ENCODE results near the gene SEC14L1. TPM values are rescaled to one million over a fixed set of nuclear protein-coding genes. Genes with fewer than 3 reads are reported as not detected.
A peak's percentile ranks its signal among the peaks of the same experiment; 100 is the strongest.
"Not testable (repeated sequence)": the region's sequence is repeated elsewhere in the genome, so short reads cannot be mapped to it uniquely, and the experiment has no call there.

SEC14L1 gene
- polyA plus RNA-seq, 3 donors from 2014 or later, result 14.8 to 25.6 (median 19.4) TPM

DNA sequence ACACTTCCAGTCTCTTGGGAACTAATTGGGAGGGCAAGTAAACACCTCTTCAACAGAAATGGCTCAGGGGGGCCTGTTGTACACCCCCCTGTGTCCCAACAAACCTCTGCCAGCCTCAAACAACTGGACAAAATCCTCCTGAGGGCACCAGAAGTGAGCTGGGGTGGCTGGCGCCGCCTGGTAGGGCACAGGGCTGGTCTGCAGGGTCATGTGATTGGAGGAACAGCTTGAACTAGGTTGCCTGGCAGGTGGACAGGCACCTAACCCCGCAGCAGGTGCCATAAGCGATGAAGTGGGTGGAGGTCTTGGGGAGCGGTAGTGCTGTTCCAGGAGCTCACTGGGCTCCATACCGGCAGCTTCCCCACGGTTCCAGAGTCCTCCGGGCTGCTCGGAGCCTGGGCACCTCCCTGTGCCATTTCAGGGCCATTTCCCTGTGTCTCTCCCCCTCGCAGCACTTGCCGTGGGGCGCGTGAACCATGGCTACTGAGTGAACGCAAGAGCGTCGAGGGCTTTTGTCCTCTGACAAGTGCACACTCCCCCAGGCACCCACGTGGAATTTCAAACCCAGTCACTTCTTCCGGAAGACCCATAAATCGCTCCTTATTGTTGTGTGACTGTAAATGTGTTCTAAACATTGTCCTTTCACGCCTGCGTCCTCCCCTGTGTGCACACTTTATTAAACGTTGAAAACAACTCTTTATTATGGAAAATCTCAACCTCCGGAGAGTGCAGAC lies 101.5 kb downstream of the SEC14L1 start:
- H3K27ac Mint-ChIP-seq, result no peak overlapping the region
- H3K36me3 Mint-ChIP-seq, result no peaks in the 10 kb centered on the region
- peaks cover 0 to 5% (median 2%) of the 10 kb centered on the region in 3 donors for H3K27me3 Mint-ChIP-seq (ENCODE audit: low read depth in 3 of 3)
- DNase-seq, result no peak
- H3K4me3 Mint-ChIP-seq, result no peak overlapping the region
- H3K4me1 Mint-ChIP-seq, result peaks cover 1 to 3% of the 10 kb centered on the region in 2 donors
- no peaks in the 10 kb centered on the region for H3K9me3 Mint-ChIP-seq

DNA sequence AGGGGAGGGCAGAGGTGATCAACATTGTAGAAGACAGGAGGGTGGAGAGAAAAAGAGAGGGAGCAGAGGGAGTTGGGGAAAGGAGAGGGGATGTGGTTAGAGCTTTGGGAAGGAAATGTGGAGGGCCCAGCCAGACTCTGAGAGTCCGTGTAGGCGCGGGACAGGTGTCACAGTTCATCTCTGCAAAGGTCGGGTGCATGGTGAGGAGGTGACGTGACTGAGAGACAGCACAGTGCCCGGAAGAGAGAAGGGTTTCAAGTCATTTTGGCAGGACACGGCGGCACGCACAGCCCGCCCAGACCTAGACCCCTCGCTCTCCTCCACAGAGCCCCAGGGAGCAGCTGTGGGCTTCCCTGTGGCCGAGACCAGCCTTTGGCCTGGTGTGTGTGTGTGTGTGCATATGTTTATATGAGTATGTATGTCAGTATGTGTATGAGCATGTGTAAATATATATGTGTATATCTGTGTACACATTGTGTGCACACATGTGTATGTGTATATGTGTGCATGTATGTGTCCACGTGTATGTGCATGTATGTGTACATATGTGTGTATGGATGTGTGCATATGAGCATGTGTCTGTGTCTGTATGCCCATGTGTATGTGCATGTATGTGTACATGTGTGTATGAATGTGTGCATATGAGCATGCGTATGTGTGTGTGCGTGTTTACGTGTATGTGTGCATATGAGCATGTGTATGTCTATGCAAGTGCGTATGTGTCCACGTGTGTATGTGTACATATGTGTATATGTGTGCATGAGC lies 104.6 kb downstream of the SEC14L1 start:
- Mint-ChIP-seq H3K27ac (peak overlapping the region in 1 of 6 donors; percentile 36), H3K27me3 (ENCODE audit: low read depth in 3 of 3) (peaks cover 3 to 7% (median 4%) of the 10 kb centered on the region in 3 donors), H3K9me3 (no peaks in the 10 kb centered on the region), H3K4me3 (no peak overlapping the region), H3K4me1 (peaks cover 6 to 7% of the 10 kb centered on the region in 2 donors), H3K36me3 (no peaks in the 10 kb centered on the region)
- DNase-seq, result no peak

DNA sequence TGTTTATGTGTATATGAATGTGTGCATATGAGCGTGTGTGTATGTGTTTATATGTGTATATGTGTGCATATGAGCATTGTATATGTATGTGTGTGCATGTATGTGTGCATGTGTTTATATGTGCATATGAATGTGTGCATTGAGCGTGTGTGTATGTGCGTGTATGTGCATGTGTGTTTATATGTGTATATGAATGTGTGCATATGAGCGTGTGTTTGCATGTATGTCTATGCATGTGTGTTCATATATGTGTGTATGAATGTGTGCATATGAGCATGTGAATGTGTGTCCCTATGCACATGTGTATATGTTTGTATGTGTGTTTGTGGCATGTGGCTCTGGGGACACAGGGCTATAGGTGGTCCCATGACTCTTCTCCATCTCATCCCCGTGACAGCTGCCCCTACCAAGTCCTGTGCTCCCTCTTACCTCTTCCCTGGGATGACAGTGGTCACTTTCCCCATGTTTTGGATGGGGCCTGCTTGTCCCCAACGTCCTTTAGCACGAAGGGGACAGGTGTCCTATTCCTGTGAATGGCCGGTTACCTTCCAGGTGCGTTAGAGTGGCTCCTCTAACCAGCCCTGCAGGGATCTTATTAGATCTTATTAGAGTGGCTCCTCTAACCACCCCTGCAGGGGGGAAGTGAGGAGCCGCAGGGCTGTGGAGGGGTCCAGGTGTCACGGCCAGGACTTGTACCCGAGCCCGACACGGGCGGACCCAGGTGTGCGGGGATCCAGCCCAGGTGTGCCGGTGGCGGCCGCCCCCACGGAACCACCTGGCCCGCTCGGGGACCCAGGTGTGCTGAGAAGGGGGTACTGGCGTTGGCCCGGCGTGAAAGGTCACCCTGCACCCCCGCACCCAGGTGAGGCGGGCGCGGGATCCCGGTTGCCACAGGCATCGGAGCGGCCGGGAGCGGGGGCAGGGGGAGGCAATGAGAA lies 105.6 kb downstream of the SEC14L1 start:
- Mint-ChIP-seq H3K36me3 (no peaks in the 10 kb centered on the region), H3K9me3 (no peaks in the 10 kb centered on the region), H3K4me3 (peak overlapping the region; percentile 53 to 73 (median 68)), H3K4me1 (peaks cover 6 to 7% of the 10 kb centered on the region in 2 donors), H3K27me3 (ENCODE audit: low read depth in 3 of 3) (peaks cover 3 to 7% (median 4%) of the 10 kb centered on the region in 3 donors), H3K27ac (no peak overlapping the region)
- DNase-seq, result no peak

DNA sequence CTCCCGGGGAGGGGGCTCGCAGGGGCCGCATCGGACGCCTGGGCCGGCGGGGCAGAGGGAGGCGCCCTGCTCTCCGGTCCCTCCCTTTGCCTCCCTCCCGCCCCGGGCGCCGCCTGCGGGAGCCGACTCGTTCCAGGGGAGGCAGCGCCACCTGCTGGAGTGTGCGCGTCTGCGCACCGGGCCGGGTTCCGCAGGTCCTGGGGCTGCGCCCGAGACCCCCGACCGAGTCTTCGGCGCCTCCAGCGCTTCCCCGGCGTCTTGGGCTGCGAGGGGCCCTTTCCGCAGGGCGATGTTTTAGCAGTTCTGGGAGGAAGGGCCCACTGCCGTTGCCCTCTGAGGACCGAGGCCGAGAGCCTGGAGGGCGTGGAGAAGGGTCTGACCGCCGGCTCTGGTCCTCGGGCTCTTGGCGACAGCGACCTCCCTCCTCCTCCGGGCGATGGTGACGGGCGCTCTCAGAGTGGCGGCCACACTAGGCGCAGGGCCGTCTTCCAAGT lies 106.3 kb downstream of the SEC14L1 start:
- Mint-ChIP-seq H3K4me1 (peaks cover 6 to 7% of the 10 kb centered on the region in 2 donors), H3K36me3 (no peaks in the 10 kb centered on the region), H3K9me3 (no peaks in the 10 kb centered on the region), H3K4me3 (peak overlapping the region; percentile 52 to 74 (median 68)), H3K27ac (peak overlapping the region in 2 of 6 donors; percentile 59 to 61), H3K27me3 (ENCODE audit: low read depth in 3 of 3) (peaks cover 1 to 7% (median 4%) of the 10 kb centered on the region in 3 donors)
- peak; percentile 73 to 83 (median 81) for DNase-seq

DNA sequence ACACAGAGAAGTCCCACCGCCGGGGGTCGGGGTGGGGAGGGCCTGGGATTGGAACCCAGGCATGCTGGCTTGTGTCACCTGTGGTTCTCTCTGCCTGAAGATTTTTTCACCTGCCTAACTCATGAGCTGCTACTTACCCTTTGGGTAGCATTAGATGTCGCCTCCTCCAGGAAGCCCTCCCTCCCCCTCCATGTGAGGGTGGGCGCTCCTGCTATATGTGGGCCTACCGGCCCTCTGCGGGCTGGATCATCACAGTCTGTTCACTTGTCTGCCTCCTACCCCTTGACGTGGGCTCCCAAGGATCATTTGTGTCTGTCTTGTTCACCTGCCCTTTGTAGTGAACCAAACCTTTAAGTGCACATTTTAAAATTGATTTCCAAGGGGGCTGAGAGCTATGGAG lies 106.8 kb downstream of the SEC14L1 start:
- Mint-ChIP-seq H3K4me1 (peaks cover 6 to 7% of the 10 kb centered on the region in 2 donors), H3K27ac (no peak overlapping the region), H3K9me3 (no peaks in the 10 kb centered on the region), H3K36me3 (no peaks in the 10 kb centered on the region), H3K4me3 (peak overlapping the region; percentile 52 to 74 (median 68)), H3K27me3 (ENCODE audit: low read depth in 3 of 3) (peaks cover 1 to 7% (median 4%) of the 10 kb centered on the region in 3 donors)
- DNase-seq, result no peak

DNA sequence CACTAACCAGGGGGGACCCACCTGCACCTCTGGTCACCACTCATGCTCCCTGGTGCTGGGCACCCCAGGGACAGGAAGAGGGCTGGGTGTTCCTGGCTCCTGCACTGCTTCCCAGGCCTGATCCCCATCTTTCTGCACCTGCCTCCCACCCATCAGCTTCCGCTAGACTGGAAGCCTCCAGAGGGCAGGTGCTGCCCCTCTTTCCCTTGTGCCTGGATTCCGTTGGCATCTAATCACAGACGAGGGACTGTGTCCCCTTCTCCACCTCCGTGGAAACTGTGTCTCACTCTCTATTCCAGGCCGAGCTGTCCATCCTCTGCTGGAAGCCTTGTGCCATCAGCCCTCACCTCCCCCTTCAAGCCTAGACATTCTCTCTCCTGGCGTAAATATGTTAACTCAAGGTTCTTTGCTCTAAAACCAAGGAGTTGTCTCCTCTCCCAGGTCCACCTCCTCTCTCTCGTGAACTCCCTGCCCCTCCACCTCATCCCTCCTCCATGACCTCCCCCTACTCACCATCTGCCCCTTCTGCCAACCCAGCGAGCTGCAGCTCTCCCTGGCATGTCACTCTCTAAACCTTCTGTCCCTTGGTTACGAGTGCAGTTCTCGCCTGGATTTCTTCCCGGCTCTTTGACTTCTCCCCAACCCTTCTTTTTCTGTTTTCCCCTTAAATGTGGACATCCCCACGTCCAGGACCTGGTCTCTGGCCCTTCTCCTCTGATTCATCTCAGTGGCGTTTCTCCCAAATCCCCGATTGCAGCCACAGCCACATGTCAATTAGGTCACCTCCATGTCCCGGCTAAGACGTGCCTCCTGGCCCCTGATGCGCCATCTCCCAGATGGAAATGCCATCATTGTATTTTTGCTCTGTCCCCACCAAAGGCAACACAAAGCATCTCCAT lies 107.7 kb downstream of the SEC14L1 start:
- Mint-ChIP-seq H3K27me3 (ENCODE audit: low read depth in 3 of 3) (peaks cover 1 to 7% (median 4%) of the 10 kb centered on the region in 3 donors), H3K4me3 (peak overlapping the region in 4 of 5 donors; percentile 33 to 48 (median 36)), H3K36me3 (no peaks in the 10 kb centered on the region), H3K27ac (peak overlapping the region in 1 of 6 donors; percentile 7), H3K9me3 (no peaks in the 10 kb centered on the region), H3K4me1 (peaks cover 6 to 7% of the 10 kb centered on the region in 2 donors)
- DNase-seq, result no peak

DNA sequence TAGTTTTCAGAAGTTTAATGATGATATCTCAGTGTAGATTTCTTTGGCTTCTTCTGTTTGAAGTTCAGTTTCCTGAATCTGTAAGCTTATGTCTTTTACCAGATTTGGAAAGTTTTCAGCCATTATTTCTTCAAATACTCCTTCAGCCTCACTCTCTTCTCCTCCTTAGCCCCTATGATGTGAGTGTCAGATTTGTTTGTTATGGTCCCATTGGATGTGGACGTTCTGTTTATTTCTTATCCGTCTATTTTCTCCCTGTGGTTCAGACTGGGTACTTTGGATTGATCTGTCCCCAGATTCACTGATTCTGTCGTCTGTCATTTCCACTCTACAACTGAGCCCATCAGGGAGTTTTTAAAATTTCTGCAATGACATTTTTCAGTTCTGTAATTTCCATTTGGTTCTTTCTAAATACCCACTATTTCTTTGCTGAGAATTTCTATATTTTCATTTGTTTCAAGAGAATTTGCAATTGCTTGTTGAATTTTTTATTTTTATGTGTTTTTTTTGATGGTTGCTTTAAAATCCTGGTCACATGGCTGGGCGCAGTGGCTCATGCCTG lies 110.9 kb downstream of the SEC14L1 start:
- H3K4me1 Mint-ChIP-seq, result peaks cover 5 to 6% of the 10 kb centered on the region in 2 donors
- H3K27ac Mint-ChIP-seq, result no peak overlapping the region
- no peak overlapping the region for H3K4me3 Mint-ChIP-seq
- DNase-seq, result no peak
- H3K27me3 Mint-ChIP-seq (ENCODE audit: low read depth in 3 of 3), result peaks cover 1 to 4% (median 2%) of the 10 kb centered on the region in 3 donors
- no peaks in the 10 kb centered on the region for H3K36me3 Mint-ChIP-seq
- no peaks in the 10 kb centered on the region for H3K9me3 Mint-ChIP-seq

DNA sequence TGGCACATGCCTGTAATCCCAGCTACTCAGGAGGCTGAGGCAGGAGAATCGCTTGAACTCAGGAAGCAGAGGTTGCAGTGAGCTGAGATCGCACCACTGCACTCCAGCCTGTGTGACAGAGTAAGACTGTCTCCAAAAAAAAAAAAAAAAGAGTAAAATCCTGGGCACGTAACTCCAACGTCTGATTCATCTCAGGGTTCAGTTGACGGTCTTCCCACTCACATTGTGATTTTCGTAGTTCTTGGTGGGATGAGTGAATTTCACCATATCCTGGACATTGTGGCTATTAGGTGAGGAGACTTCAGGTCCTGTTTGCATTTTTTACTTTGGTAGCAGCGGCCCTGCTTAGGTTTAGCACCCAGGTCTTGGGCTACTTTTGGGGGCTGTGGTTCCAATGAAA lies 111.5 kb downstream of the SEC14L1 start:
- H3K4me1 Mint-ChIP-seq; H3K36me3 Mint-ChIP-seq; H3K27ac Mint-ChIP-seq; H3K4me3 Mint-ChIP-seq; H3K9me3 Mint-ChIP-seq; H3K27me3 Mint-ChIP-seq (ENCODE audit: low read depth in 3 of 3); DNase-seq: not testable (repeated sequence)

DNA sequence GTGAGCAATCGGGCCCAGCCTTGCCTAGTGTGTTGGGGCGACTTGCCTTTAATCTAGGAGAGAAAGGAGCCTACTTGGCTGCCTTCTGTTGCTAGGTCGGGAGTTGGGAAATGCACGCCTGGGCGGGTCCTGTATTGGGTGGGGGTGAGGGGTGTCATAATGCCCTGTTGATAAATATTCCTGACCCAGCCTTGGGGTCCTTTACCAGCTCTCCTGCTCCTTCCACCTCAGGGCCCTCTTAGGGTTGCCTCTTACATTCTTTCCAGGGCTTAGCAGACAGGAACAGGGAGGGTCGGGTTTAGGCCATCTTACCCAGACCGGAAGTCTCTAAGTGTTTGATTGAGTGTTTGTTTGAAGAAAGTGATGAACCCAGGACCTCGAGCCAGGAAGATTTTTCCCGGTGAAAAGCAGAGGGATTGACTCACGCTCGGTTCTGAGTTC lies 112.9 kb downstream of the SEC14L1 start:
- no peak overlapping the region for H3K4me3 Mint-ChIP-seq
- no peak overlapping the region for H3K27ac Mint-ChIP-seq
- no peaks in the 10 kb centered on the region for H3K9me3 Mint-ChIP-seq
- no peaks in the 10 kb centered on the region for H3K36me3 Mint-ChIP-seq
- no peaks in the 10 kb centered on the region for H3K4me1 Mint-ChIP-seq
- H3K27me3 Mint-ChIP-seq (ENCODE audit: low read depth in 3 of 3), result peaks cover 0 to 4% (median 3%) of the 10 kb centered on the region in 3 donors
- no peak for DNase-seq

DNA sequence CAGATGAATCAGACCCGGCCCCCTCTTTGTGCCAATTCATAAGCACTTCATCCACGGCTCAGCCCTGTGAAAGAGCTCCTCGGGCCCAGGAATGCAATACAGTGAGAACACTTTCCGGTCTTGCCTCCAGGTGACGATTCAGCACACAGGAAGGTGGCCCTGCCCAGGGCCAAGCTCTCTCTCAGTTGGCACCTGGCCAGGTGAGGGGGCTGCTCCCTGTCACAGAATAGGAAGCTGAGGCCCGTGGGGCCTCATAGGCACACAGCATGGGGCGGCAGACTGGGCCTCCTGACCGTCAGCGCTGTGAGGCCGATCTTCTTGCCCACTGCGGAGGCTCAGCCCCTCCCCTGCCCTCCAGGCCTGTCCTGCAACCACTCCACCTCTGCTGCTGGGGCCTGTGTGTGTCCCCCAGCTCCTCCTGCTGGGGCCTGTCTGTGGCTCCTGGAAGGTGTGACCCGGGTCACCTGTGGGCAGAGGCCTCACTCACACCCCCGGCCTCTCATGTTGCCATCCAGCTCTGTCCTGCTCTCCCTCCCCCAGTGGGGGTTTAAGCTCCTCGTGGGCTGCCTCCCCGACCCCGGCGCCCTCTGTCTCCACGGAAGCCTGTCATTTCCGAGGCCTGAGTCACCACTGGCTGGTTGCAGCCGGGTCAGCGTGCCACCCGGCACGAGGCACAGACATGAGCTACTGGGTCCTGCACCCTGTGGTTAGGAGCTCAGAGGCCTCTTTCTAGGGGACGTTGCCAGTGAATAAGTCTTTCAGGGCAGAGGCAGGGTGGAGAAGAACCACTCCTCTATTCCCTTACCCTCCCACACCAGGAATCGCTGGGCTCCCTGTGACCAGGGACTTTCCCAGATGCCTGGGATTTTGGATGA lies 114.4 kb downstream of the SEC14L1 start:
- H3K27me3 Mint-ChIP-seq (ENCODE audit: low read depth in 3 of 3), result peaks cover 0 to 2% (median 0%) of the 10 kb centered on the region in 3 donors
- H3K4me3 Mint-ChIP-seq, result no peak overlapping the region
- H3K36me3 Mint-ChIP-seq, result no peaks in the 10 kb centered on the region
- H3K9me3 Mint-ChIP-seq, result no peaks in the 10 kb centered on the region
- no peak overlapping the region for H3K27ac Mint-ChIP-seq
- DNase-seq, result no peak
- no peaks in the 10 kb centered on the region for H3K4me1 Mint-ChIP-seq

DNA sequence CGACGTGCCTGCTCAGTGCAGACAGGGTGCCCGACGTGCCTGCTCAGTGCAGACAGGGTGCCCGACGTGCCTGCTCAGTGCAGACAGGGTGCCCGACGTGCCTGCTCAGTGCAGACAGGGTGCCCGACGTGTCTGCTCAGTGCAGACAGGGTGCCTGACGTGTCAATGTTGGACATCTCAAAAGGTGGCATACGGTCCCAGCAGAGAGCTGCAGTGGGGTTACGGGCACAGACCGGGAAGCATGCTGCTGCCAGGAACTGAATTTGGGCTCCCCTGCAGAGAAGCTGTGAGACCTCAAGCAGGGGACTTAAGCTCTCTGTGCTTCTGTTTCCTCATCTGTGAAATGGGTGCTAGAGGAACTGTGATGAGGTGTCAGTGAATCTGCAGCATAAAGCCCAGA lies 115.2 kb downstream of the SEC14L1 start:
- not testable (repeated sequence) for H3K27me3 Mint-ChIP-seq (ENCODE audit: low read depth in 3 of 3); H3K27ac Mint-ChIP-seq; H3K36me3 Mint-ChIP-seq; H3K4me1 Mint-ChIP-seq; H3K9me3 Mint-ChIP-seq; H3K4me3 Mint-ChIP-seq; DNase-seq

DNA sequence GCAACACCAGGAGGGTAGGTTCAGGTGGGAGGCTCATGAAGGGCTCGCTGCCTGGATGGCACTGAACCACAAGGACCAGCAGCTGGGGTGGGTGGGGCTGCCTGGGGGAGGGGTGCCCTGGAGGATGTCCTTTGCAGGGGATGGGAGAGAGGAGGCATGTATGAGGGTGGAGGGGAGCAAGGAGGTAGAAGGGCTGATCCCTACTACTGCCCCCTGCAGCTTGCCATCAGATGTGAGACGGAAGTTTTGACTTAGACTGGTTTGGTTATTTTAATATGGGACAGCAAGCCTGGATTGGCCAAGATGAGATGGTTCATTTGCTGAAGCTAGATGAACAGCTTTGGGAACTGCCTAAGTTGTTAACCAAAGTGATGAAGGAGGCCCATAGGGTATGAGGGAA lies 115.9 kb downstream of the SEC14L1 start:
- Mint-ChIP-seq H3K36me3 (no peaks in the 10 kb centered on the region), H3K27me3 (ENCODE audit: low read depth in 3 of 3) (peaks cover 0 to 2% (median 0%) of the 10 kb centered on the region in 3 donors), H3K9me3 (no peaks in the 10 kb centered on the region), H3K27ac (no peak overlapping the region), H3K4me1 (no peaks in the 10 kb centered on the region), H3K4me3 (no peak overlapping the region)
- DNase-seq, result no peak
